Adrenal gland (tissue), 5 donors: ENCODE data around the gene GRAP.
"Not testable (repeated sequence)": the region's sequence is repeated elsewhere in the genome, so short reads cannot be mapped to it uniquely, and the experiment has no call there.

ENCODE experiments used
- CTCF ChIP-seq, 6 experiments: fragments of 450-650 bp in 4 of 6; fragments of 200-600 bp in 2 of 6; sonication (generic) in 1 of 6; IDR thresholded peaks; 1 replicate in 5 of 6; 2 replicates in 1 of 6; pipeline versions ENCODE4 v1.5.1 to v1.8.0; 2016 to 2021; ENCODE audit warnings: antibody characterized with exemption in 6 of 6, mild to moderate bottlenecking in 2 of 6, moderate library complexity in 1 of 6
- POLR2A ChIP-seq, 2 donors: fragments of 450-650 bp; IDR thresholded peaks; one replicate each; pipeline ENCODE4 v1.6.1; 2017; ENCODE audit warnings: antibody characterized with exemption in 2 of 2, mild to moderate bottlenecking in 2 of 2, moderate library complexity in 1 of 2
- donor health status: DM: no; HTN: no; CAD: no.

GRCh38 chr17:19029740-19030139 is 17.0 kb downstream of the GRAP start:
- TF ChIP-seq CTCF, POLR2A (IDR thresholded peaks at IDR 0.05): not testable (repeated sequence)
